Measurements from ENCODE around the gene NVL. TPM values are rescaled to one million over a fixed set of nuclear protein-coding genes. Genes with fewer than 3 reads are reported as not detected.

NVL gene
- polyA plus RNA-seq, 2 of the 4 experiments (the other 2 are of a cell fraction) = 22.3 to 28.6 TPM

DNA sequence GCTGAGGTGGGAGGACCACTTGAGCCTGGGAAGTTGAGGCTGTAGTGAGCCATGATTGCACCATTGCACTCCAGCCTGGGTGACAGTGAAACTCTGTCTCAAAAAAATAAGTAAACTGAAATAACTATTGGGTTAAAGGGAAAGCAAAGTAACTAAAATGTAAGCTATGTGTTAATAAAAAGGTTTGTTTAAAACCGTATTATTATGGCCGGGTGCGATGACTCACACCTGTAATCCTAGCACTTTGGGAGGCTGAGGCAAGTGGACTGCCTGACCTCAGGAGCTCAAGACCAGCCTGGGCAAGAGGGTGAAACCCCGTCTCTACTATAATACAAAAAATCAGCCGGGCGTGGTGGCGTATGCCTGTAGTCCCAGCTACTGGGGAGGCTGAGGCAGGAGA is 27.0 kb downstream of the NVL start:
- ATAC-seq (no peak), FAIRE-seq (no peak), DNase-seq (ENCODE audit: low read depth in 1 of 2, low spot score in 1 of 2) (no peak)
- ChIA-PET CTCF (interaction anchor here (0.6 kb wide), 1 partner anchor 206 kb away, joined by 4 read pairs; no protein-coding TSS in a partner anchor), POLR2A (no interaction called here)
- Histone ChIP-seq H3K4me3 (no peak overlapping the region), H3K27ac (no peak overlapping the region), H3K4me2 (no peak overlapping the region), H3K9me3 (no peaks in the 10 kb centered on the region), H3K4me1 (peaks cover 14% of the 10 kb centered on the region)
- no peak for TF ChIP-seq FOXS1 (CRISPR knock-in tag; IDR thresholded peaks at IDR 0.05)
- no peak for TF ChIP-seq TP53 (CRISPR knock-in tag; IDR thresholded peaks at IDR 0.05)
- TF ChIP-seq, protein P1, sequence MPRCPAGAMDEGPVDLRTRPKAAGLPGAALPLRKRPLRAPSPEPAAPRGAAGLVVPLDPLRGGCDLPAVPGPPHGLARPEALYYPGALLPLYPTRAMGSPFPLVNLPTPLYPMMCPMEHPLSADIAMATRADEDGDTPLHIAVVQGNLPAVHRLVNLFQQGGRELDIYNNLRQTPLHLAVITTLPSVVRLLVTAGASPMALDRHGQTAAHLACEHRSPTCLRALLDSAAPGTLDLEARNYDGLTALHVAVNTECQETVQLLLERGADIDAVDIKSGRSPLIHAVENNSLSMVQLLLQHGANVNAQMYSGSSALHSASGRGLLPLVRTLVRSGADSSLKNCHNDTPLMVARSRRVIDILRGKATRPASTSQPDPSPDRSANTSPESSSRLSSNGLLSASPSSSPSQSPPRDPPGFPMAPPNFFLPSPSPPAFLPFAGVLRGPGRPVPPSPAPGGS (IDR thresholded peaks at IDR 0.05) = no peak
- no peak for TF ChIP-seq ESRRA (IDR thresholded peaks at IDR 0.05; ENCODE audit: borderline replicate concordance, low read length)
- TF ChIP-seq, protein P2, sequence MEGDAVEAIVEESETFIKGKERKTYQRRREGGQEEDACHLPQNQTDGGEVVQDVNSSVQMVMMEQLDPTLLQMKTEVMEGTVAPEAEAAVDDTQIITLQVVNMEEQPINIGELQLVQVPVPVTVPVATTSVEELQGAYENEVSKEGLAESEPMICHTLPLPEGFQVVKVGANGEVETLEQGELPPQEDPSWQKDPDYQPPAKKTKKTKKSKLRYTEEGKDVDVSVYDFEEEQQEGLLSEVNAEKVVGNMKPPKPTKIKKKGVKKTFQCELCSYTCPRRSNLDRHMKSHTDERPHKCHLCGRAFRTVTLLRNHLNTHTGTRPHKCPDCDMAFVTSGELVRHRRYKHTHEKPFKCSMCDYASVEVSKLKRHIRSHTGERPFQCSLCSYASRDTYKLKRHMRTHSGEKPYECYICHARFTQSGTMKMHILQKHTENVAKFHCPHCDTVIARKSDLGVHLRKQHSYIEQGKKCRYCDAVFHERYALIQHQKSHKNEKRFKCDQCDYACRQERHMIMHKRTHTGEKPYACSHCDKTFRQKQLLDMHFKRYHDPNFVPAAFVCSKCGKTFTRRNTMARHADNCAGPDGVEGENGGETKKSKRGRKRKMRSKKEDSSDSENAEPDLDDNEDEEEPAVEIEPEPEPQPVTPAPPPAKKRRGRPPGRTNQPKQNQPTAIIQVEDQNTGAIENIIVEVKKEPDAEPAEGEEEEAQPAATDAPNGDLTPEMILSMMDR (IDR thresholded peaks at IDR 0.05) = no peak
- TF ChIP-seq RNF2 (IDR thresholded peaks at IDR 0.05; ENCODE audit: borderline replicate concordance, low read depth) = no peak
- no peak for TF ChIP-seq ZFP36 (IDR thresholded peaks at IDR 0.05; ENCODE audit: borderline replicate concordance, partially characterized antibody)
- no peak for TF ChIP-seq EP300 (IDR thresholded peaks at IDR 0.05)
- TF ChIP-seq RAD21 (conservative IDR thresholded peaks at IDR 0.05 in 1 of 2, IDR thresholded peaks at IDR 0.05 in 1 of 2) = no peak
- TF ChIP-seq, protein P3, sequence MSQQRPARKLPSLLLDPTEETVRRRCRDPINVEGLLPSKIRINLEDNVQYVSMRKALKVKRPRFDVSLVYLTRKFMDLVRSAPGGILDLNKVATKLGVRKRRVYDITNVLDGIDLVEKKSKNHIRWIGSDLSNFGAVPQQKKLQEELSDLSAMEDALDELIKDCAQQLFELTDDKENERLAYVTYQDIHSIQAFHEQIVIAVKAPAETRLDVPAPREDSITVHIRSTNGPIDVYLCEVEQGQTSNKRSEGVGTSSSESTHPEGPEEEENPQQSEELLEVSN (IDR thresholded peaks at IDR 0.05; ENCODE audit: borderline replicate concordance, low read depth) = no peak
- TF ChIP-seq HEYL (CRISPR knock-in tag; IDR thresholded peaks at IDR 0.05) = no peak
- TF ChIP-seq, protein P4, sequence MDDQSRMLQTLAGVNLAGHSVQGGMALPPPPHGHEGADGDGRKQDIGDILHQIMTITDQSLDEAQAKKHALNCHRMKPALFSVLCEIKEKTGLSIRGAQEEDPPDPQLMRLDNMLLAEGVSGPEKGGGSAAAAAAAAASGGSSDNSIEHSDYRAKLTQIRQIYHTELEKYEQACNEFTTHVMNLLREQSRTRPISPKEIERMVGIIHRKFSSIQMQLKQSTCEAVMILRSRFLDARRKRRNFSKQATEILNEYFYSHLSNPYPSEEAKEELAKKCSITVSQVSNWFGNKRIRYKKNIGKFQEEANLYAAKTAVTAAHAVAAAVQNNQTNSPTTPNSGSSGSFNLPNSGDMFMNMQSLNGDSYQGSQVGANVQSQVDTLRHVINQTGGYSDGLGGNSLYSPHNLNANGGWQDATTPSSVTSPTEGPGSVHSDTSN (IDR thresholded peaks at IDR 0.05) = no peak
- no peak for TF ChIP-seq RCOR1 (IDR thresholded peaks at IDR 0.05; ENCODE audit: low read depth, low read length)
- TF ChIP-seq MAZ (IDR thresholded peaks at IDR 0.05; ENCODE audit: borderline replicate concordance, low read depth, low read length) = no peak
- TF ChIP-seq FOSB (CRISPR knock-in tag; IDR thresholded peaks at IDR 0.05) = no peak
- TF ChIP-seq, protein P5, sequence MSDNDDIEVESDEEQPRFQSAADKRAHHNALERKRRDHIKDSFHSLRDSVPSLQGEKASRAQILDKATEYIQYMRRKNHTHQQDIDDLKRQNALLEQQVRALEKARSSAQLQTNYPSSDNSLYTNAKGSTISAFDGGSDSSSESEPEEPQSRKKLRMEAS (IDR thresholded peaks at IDR 0.05) = no peak
- WGBS (ENCODE audit: missing lambda C conversion rate) = 84% methylated on average over 7 of the region's 7 CpGs

GRCh38 chr1:224301391-224301790 is 28.6 kb downstream of the NVL start:
- ATAC-seq (no peak), FAIRE-seq (no peak), DNase-seq (ENCODE audit: low read depth in 1 of 2, low spot score in 1 of 2) (no peak)
- no peaks in the 10 kb centered on the region for H3K9me3 ChIP-seq
- H3K4me3 ChIP-seq = no peak overlapping the region
- H3K27ac ChIP-seq = no peak overlapping the region
- WGBS (ENCODE audit: missing lambda C conversion rate) = 93% methylated on average over 1 of the region's 1 CpG
- TF ChIP-seq EHF (CRISPR knock-in tag; IDR thresholded peaks at IDR 0.05) (no peak), RCOR1 (IDR thresholded peaks at IDR 0.05; ENCODE audit: low read depth, low read length) (no peak), MAFK (IDR thresholded peaks at IDR 0.05; ENCODE audit: partially characterized antibody) (no peak), RFX5 (IDR thresholded peaks at IDR 0.05) (no peak), HOXA7 (CRISPR knock-in tag; IDR thresholded peaks at IDR 0.05) (no peak), KDM1A (IDR thresholded peaks at IDR 0.05; ENCODE audit: low read depth) (no peak), SREBF2 (IDR thresholded peaks at IDR 0.05) (no peak), JUNB (IDR thresholded peaks at IDR 0.05) (no peak)
- TF ChIP-seq, protein P6, sequence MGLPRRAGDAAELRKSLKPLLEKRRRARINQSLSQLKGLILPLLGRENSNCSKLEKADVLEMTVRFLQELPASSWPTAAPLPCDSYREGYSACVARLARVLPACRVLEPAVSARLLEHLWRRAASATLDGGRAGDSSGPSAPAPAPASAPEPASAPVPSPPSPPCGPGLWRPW (IDR thresholded peaks at IDR 0.05) = no peak
- TF ChIP-seq, protein P7, sequence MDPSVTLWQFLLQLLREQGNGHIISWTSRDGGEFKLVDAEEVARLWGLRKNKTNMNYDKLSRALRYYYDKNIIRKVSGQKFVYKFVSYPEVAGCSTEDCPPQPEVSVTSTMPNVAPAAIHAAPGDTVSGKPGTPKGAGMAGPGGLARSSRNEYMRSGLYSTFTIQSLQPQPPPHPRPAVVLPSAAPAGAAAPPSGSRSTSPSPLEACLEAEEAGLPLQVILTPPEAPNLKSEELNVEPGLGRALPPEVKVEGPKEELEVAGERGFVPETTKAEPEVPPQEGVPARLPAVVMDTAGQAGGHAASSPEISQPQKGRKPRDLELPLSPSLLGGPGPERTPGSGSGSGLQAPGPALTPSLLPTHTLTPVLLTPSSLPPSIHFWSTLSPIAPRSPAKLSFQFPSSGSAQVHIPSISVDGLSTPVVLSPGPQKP (IDR thresholded peaks at IDR 0.05; ENCODE audit: low read depth, low read length) = no peak
- TF ChIP-seq, protein P3 (IDR thresholded peaks at IDR 0.05; ENCODE audit: borderline replicate concordance, low read depth) = no peak
- H3K4me2 ChIP-seq = no peak overlapping the region
- ChIA-PET CTCF (interaction anchor here (0.6 kb wide), 1 partner anchor 1077 kb away, joined by 3 read pairs; no protein-coding TSS in a partner anchor), POLR2A (no interaction called here)
- peaks cover 14% of the 10 kb centered on the region for H3K4me1 ChIP-seq

All from A549 (cell line).